A549 (cell line): ENCODE results near the gene THEM4. TPM values are rescaled to one million over a fixed set of nuclear protein-coding genes. Genes with fewer than 3 reads are reported as not detected.

Experiments used
- ATAC-seq, 2 experiments: fragments of 200-7000 bp in 1 of 2; fragments of >200 bp in 1 of 2; cut with Nextera tagmentation in 1 of 2; cut with Tn5 transposase in 1 of 2; 3 replicates each; pipeline versions ENCODE4 v1.8.0 to v1.9.1; 2018 to 2020; ENCODE audit warnings: mild to moderate bottlenecking in 1 of 2, moderate library complexity in 1 of 2
- CTCF ChIA-PET: fragments of 300-600 bp; sonication (Branson Sonifier 250); formaldehyde crosslinking; extraction: SDS; loops from one replicate; lab custom pipeline; 2021; ENCODE audit warnings: antibody characterized with exemption, inconsistent platforms; lab: Yijun Ruan, JAX
- POLR2A ChIA-PET: fragments of 350-600 bp; formaldehyde crosslinking; extraction: SDS; loops from one replicate; lab custom pipeline; 2021; ENCODE audit warnings: antibody characterized with exemption, inconsistent platforms; lab: Yijun Ruan, JAX
- DNase-seq, 2 experiments: peaks; one replicate each; pipeline versions ENCODE4 v3.0.0 to v3.0.0-alpha.2; 2011 to 2016; ENCODE audit warnings: low read depth in 1 of 2, low spot score in 1 of 2
- FAIRE-seq: peaks from 2 replicates; lab custom pipeline; 2011; peaks lifted over from hg19 to GRCh38; lab: Jason Lieb, UNC
- H3K27ac ChIP-seq, 2 experiments: fragments of >200 bp; sonication (Bioruptor Twin); formaldehyde crosslinking; 3 replicates each; pipeline ENCODE4 v1.5.1; 2016 to 2017
- H3K4me1 ChIP-seq: fragments of >200 bp; sonication (Bioruptor Twin); formaldehyde crosslinking; 3 replicates; pipeline ENCODE4 v1.6.1; 2016
- H3K4me2 ChIP-seq: fragments of >200 bp; sonication (Bioruptor Twin); formaldehyde crosslinking; 3 replicates; pipeline ENCODE4 v1.6.1; 2016
- H3K4me3 ChIP-seq: fragments of >200 bp; sonication (Bioruptor Twin); formaldehyde crosslinking; 3 replicates; pipeline ENCODE4 v1.5.1; 2016
- H3K9me3 ChIP-seq: fragments of >200 bp; sonication (Bioruptor Twin); formaldehyde crosslinking; 3 replicates; pipeline ENCODE4 v1.6.1; 2016
- CHD2 ChIP-seq: fragments of 150-350 bp; IDR thresholded peaks from 2 replicates; pipeline ENCODE4 v1.6.1; 2014; ENCODE audit warnings: low read length; ENCODE audit not compliant: partially characterized antibody
- E2F6 ChIP-seq: IDR thresholded peaks from 2 replicates; pipeline ENCODE4 v1.6.1; 2012; ENCODE audit warnings: low read depth, borderline replicate concordance
- EHF ChIP-seq: fragments of 250-450 bp; sonication (Bioruptor Pico); IDR thresholded peaks from 2 replicates; pipeline ENCODE4 v1.5.0; 2020; ENCODE audit warnings: mild to moderate bottlenecking
- ESRRA ChIP-seq: fragments of 150-350 bp; IDR thresholded peaks from 2 replicates; pipeline ENCODE4 v1.6.1; 2014; ENCODE audit warnings: mild to moderate bottlenecking, low read length, borderline replicate concordance
- FOSB ChIP-seq: fragments of 250-450 bp; sonication (Bioruptor Pico); IDR thresholded peaks from 2 replicates; pipeline ENCODE4 v1.5.0; 2020; ENCODE audit warnings: mild to moderate bottlenecking, moderate library complexity
- FOXS1 ChIP-seq: fragments of 250-450 bp; sonication (Bioruptor Pico); IDR thresholded peaks from 2 replicates; pipeline ENCODE4 v1.5.0; 2020; ENCODE audit warnings: mild to moderate bottlenecking, moderate library complexity
- HOXB5 ChIP-seq: fragments of 250-450 bp; sonication (Bioruptor Pico); IDR thresholded peaks from 2 replicates; pipeline ENCODE4 v1.5.0; 2020; ENCODE audit warnings: mild to moderate bottlenecking, moderate library complexity
- JUN ChIP-seq, 2 experiments: fragments of >200 bp; sonication (Bioruptor Twin); formaldehyde crosslinking; IDR thresholded peaks; 2 replicates in 1 of 2; 3 replicates in 1 of 2; pipeline ENCODE4 v1.6.1; 2016 to 2017
- KDM1A ChIP-seq: fragments of 200-600 bp; sonication (generic); IDR thresholded peaks from 2 replicates; pipeline ENCODE4 v1.6.1; 2016; ENCODE audit warnings: low read depth, mild to moderate bottlenecking
- MAFK ChIP-seq: fragments of 450-650 bp; IDR thresholded peaks from 2 replicates; pipeline ENCODE4 v1.6.1; 2014; ENCODE audit not compliant: partially characterized antibody
- MYC ChIP-seq: IDR thresholded peaks from 2 replicates; pipeline ENCODE4 v1.6.1; 2012; ENCODE audit warnings: mild to moderate bottlenecking, inconsistent platforms, low read length, improper control_type of control experiment, borderline replicate concordance
- NR3C1 ChIP-seq: fragments of >200 bp; sonication (Bioruptor Twin); formaldehyde crosslinking; IDR thresholded peaks from 3 replicates; pipeline ENCODE4 v1.6.1; 2017
- POLR2A ChIP-seq: IDR thresholded peaks from 2 replicates; pipeline ENCODE4 v1.6.1; 2012; ENCODE audit warnings: mild to moderate bottlenecking, low read length
- POLR2AphosphoS2 ChIP-seq: conservative IDR thresholded peaks from 2 replicates; pipeline ENCODE4 v1.6.1; 2012; ENCODE audit warnings: low read length, improper control_type of control experiment, inconsistent platforms
- RARB ChIP-seq: fragments of 250-450 bp; sonication (Bioruptor Pico); IDR thresholded peaks from 2 replicates; pipeline ENCODE4 v1.8.0; 2021; ENCODE audit warnings: mild to moderate bottlenecking, moderate library complexity
- RFX5 ChIP-seq: fragments of 450-650 bp; IDR thresholded peaks from 2 replicates; pipeline ENCODE4 v1.7.1; 2014; ENCODE audit warnings: antibody characterized with exemption, mild to moderate bottlenecking, moderate library complexity
- RNF2 ChIP-seq: fragments of 200-600 bp; sonication (generic); IDR thresholded peaks from 2 replicates; pipeline ENCODE4 v1.6.1; 2016; ENCODE audit warnings: low read depth, mild to moderate bottlenecking, antibody characterized with exemption, moderate library complexity, borderline replicate concordance
- SMC3 ChIP-seq: fragments of >200 bp; sonication (Bioruptor Twin); formaldehyde crosslinking; IDR thresholded peaks from 3 replicates; pipeline ENCODE4 v1.6.1; 2018; ENCODE audit warnings: inconsistent platforms
- TFCP2L1 ChIP-seq: fragments of 250-450 bp; sonication (Bioruptor Pico); IDR thresholded peaks from 2 replicates; pipeline ENCODE4 v1.5.0; 2021; ENCODE audit warnings: mild to moderate bottlenecking
- TP53 ChIP-seq: fragments of 250-450 bp; sonication (Bioruptor Pico); IDR thresholded peaks from 2 replicates; pipeline ENCODE4 v1.5.0; 2021; ENCODE audit warnings: mild to moderate bottlenecking, moderate library complexity
- ZNF302 ChIP-seq: fragments of 250-450 bp; sonication (Bioruptor Pico); IDR thresholded peaks from 2 replicates; pipeline ENCODE4 v1.9.0; 2021; ENCODE audit warnings: inconsistent platforms, mild to moderate bottlenecking, moderate library complexity
- ZSCAN20 ChIP-seq: fragments of 250-450 bp; sonication (Bioruptor Pico); IDR thresholded peaks from 2 replicates; pipeline ENCODE4 v1.8.0; 2022; ENCODE audit warnings: mild to moderate bottlenecking, moderate library complexity
- WGBS: methylation state at CpG from one replicate; pipeline ENCODE4 v1.1.6; 2017; ENCODE audit errors: missing lambda C conversion rate; 5-methylcytosine and 5-hydroxymethylcytosine counted together
- polyA plus RNA-seq, 4 experiments: library from polyadenylated mRNA; depleted of rRNA in 3 of 4; stranded (reverse); fragments of >200 nt; fragmentation: RNase III in 1 of 4; extraction: RNeasy Plus Mini Kit Qiagen cat#74134 plus additional on column Dnase treatment in 1 of 4; gene quantifications; 2 replicates in 3 of 4; 3 replicates in 1 of 4; pipeline ENCODE4 v1.2.3, GENCODE V29; 2011 to 2017
- TF ChIP-seq, protein P1 (sequence below): fragments of >200 bp; sonication (Bioruptor Twin); formaldehyde crosslinking; IDR thresholded peaks from 3 replicates; pipeline ENCODE4 v1.5.1; 2016
- TF ChIP-seq, protein P2 (sequence below): fragments of >200 bp; sonication (Bioruptor Twin); formaldehyde crosslinking; IDR thresholded peaks from 3 replicates; pipeline ENCODE4 v1.6.1; 2016
- TF ChIP-seq, protein P3 (sequence below): IDR thresholded peaks from 2 replicates; pipeline ENCODE4 v1.6.1; 2012
- TF ChIP-seq, protein P4 (sequence below): fragments of 200-600 bp; sonication (generic); IDR thresholded peaks from 2 replicates; pipeline ENCODE4 v1.6.1; 2016; ENCODE audit warnings: antibody characterized with exemption, mild to moderate bottlenecking, moderate library complexity
- TF ChIP-seq, protein P5 (sequence below): fragments of 250-450 bp; sonication (Bioruptor Pico); IDR thresholded peaks from 2 replicates; pipeline ENCODE4 v1.5.0; 2020; ENCODE audit warnings: low read depth, mild to moderate bottlenecking, moderate library complexity

THEM4 gene
- polyA plus RNA-seq, 2 of the 4 experiments (the other 2 are of a cell fraction) = 16.6 to 32.3 TPM

DNA sequence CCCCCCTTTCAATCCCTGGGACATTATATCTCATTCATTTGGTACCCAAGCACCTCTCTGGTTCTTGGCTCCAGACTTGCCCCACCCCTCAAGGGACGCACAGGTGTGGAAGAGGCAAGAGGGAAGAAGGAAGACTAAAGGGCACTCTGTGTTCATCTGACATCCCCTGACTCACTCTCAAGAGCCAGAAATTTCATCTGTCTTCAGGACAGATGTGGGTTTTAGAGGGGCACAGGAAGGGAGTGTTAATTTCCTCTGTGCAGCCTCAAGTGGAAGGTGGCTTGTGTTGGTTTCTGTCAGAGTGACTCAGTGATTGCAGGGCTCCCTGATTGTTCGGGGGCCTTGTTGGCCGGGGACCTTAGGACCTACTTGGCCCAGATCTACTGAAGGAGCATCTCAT is 72.1 kb downstream of the THEM4 start:
- no peak; a peak in 1 of 6 replicates for ATAC-seq
- Histone ChIP-seq H3K4me2 (no peak overlapping the region), H3K27ac (no peak overlapping the region), H3K4me1 (peaks cover 11% of the 10 kb centered on the region; the same call in 1 of the 3 replicates)
- 53% methylated on average over 3 of the region's 3 CpGs for WGBS
- TF ChIP-seq RARB (CRISPR knock-in tag) (no peak), POLR2A (no peak), NR3C1 (no peak), E2F6 (no peak), SMC3 (no peak), CHD2 (no peak), MAFK (no peak), TP53 (CRISPR knock-in tag) (no peak), FOXS1 (no peak), ZNF302 (no peak), ESRRA (no peak), POLR2AphosphoS2 (no peak), EHF (no peak), ZSCAN20 (CRISPR knock-in tag) (no peak), MYC (no peak)
- TF ChIP-seq, protein P1, sequence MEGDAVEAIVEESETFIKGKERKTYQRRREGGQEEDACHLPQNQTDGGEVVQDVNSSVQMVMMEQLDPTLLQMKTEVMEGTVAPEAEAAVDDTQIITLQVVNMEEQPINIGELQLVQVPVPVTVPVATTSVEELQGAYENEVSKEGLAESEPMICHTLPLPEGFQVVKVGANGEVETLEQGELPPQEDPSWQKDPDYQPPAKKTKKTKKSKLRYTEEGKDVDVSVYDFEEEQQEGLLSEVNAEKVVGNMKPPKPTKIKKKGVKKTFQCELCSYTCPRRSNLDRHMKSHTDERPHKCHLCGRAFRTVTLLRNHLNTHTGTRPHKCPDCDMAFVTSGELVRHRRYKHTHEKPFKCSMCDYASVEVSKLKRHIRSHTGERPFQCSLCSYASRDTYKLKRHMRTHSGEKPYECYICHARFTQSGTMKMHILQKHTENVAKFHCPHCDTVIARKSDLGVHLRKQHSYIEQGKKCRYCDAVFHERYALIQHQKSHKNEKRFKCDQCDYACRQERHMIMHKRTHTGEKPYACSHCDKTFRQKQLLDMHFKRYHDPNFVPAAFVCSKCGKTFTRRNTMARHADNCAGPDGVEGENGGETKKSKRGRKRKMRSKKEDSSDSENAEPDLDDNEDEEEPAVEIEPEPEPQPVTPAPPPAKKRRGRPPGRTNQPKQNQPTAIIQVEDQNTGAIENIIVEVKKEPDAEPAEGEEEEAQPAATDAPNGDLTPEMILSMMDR = no peak
- TF ChIP-seq, protein P2, sequence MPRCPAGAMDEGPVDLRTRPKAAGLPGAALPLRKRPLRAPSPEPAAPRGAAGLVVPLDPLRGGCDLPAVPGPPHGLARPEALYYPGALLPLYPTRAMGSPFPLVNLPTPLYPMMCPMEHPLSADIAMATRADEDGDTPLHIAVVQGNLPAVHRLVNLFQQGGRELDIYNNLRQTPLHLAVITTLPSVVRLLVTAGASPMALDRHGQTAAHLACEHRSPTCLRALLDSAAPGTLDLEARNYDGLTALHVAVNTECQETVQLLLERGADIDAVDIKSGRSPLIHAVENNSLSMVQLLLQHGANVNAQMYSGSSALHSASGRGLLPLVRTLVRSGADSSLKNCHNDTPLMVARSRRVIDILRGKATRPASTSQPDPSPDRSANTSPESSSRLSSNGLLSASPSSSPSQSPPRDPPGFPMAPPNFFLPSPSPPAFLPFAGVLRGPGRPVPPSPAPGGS = no peak
- TF ChIP-seq, all 56 proteins: peak for 0
- DNase-seq (no peak), FAIRE-seq (no peak)
- H3K4me3 ChIP-seq = no peak overlapping the region
- ChIA-PET POLR2A (interaction anchor here (0.6 to 1.1 kb wide), 2 partner anchors 72 to 74 kb away, joined by 3 to 4 read pairs; partner anchors contain the start of gene MRPL9), CTCF (interaction anchor here (0.6 to 5.5 kb wide), 56 partner anchors 9 to 536 kb away, joined by 3 to 77 read pairs (median 5); partner anchors contain the start of genes MRPL9, RFX5, SELENBP1 and SNX27)
- no peaks in the 10 kb centered on the region for H3K9me3 ChIP-seq

GRCh38 chr1:151835596-151835995 is 73.7 kb downstream of the THEM4 start:
- no peak for TF ChIP-seq ZSCAN20 (CRISPR knock-in tag)
- no peak for TF ChIP-seq NR3C1
- no peak for TF ChIP-seq RFX5
- TF ChIP-seq, protein P3, sequence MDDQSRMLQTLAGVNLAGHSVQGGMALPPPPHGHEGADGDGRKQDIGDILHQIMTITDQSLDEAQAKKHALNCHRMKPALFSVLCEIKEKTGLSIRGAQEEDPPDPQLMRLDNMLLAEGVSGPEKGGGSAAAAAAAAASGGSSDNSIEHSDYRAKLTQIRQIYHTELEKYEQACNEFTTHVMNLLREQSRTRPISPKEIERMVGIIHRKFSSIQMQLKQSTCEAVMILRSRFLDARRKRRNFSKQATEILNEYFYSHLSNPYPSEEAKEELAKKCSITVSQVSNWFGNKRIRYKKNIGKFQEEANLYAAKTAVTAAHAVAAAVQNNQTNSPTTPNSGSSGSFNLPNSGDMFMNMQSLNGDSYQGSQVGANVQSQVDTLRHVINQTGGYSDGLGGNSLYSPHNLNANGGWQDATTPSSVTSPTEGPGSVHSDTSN = no peak
- TF ChIP-seq, protein P4, sequence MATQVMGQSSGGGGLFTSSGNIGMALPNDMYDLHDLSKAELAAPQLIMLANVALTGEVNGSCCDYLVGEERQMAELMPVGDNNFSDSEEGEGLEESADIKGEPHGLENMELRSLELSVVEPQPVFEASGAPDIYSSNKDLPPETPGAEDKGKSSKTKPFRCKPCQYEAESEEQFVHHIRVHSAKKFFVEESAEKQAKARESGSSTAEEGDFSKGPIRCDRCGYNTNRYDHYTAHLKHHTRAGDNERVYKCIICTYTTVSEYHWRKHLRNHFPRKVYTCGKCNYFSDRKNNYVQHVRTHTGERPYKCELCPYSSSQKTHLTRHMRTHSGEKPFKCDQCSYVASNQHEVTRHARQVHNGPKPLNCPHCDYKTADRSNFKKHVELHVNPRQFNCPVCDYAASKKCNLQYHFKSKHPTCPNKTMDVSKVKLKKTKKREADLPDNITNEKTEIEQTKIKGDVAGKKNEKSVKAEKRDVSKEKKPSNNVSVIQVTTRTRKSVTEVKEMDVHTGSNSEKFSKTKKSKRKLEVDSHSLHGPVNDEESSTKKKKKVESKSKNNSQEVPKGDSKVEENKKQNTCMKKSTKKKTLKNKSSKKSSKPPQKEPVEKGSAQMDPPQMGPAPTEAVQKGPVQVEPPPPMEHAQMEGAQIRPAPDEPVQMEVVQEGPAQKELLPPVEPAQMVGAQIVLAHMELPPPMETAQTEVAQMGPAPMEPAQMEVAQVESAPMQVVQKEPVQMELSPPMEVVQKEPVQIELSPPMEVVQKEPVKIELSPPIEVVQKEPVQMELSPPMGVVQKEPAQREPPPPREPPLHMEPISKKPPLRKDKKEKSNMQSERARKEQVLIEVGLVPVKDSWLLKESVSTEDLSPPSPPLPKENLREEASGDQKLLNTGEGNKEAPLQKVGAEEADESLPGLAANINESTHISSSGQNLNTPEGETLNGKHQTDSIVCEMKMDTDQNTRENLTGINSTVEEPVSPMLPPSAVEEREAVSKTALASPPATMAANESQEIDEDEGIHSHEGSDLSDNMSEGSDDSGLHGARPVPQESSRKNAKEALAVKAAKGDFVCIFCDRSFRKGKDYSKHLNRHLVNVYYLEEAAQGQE = no peak
- TF ChIP-seq FOSB = no peak
- TF ChIP-seq, protein P5, sequence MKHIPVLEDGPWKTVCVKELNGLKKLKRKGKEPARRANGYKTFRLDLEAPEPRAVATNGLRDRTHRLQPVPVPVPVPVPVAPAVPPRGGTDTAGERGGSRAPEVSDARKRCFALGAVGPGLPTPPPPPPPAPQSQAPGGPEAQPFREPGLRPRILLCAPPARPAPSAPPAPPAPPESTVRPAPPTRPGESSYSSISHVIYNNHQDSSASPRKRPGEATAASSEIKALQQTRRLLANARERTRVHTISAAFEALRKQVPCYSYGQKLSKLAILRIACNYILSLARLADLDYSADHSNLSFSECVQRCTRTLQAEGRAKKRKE (CRISPR knock-in tag) = no peak
- TF ChIP-seq KDM1A = no peak
- no peak for TF ChIP-seq JUN (IDR thresholded peaks at IDR 0.05)
- TF ChIP-seq RNF2 = no peak
- TF ChIP-seq CHD2 = no peak
- TF ChIP-seq MYC = no peak
- TF ChIP-seq FOXS1 = no peak
- no peak for TF ChIP-seq HOXB5 (CRISPR knock-in tag)
- no peak for TF ChIP-seq TFCP2L1 (CRISPR knock-in tag)
- Histone ChIP-seq H3K4me2 (no peak overlapping the region), H3K9me3 (no peaks in the 10 kb centered on the region), H3K4me1 (peaks cover 22% of the 10 kb centered on the region), H3K4me3 (no peak overlapping the region), H3K27ac (no peak overlapping the region)
- CTCF ChIA-PET = interaction anchor here (0.6 to 5.5 kb wide), 62 partner anchors 7 to 774 kb away, joined by 3 to 77 read pairs (median 4); partner anchors contain the start of genes MRPL9, RFX5, SELENBP1 and THEM5
- no peak for FAIRE-seq
- POLR2A ChIA-PET = no interaction called here
- no peak for ATAC-seq
- no peak for DNase-seq
- 89% methylated on average over 7 of the region's 7 CpGs for WGBS
